K562 (cell line): ENCODE data around the gene KLHL28. TPM values are rescaled to one million over a fixed set of nuclear protein-coding genes. Genes with fewer than 3 reads are reported as not detected.

Experiments used
- ATAC-seq: fragments of 200-7000 bp; cut with Tn5 transposase; 3 replicates; pipeline ENCODE4 v1.9.1; 2020; ENCODE audit warnings: moderate library complexity
- BruUV-seq: library from RNA; stranded (reverse); fragments of 400-500 nt; replicated peaks from 2 replicates; lab custom pipeline; 2021; lab: Mats Ljungman, UMichigan
- CTCF ChIA-PET: fragments of 300-600 bp; formaldehyde crosslinking; extraction: SDS; loops from one replicate; lab custom pipeline; 2021; ENCODE audit warnings: low intra/inter-chr PET ratio; lab: Yijun Ruan, JAX
- POLR2A ChIA-PET: fragments of 300-600, 350-650 bp; sonication (Branson Sonifier 250); formaldehyde crosslinking; extraction: SDS; loops from one replicate; lab custom pipeline; 2021; ENCODE audit warnings: antibody characterized with exemption, inconsistent platforms; lab: Yijun Ruan, JAX
- DNase-seq, 4 experiments: peaks; one replicate each; pipeline versions ENCODE4 v3.0.0 to v3.0.0-alpha.2; 2011 to 2018; ENCODE audit warnings: low spot score in 3 of 4, mixed read lengths in 3 of 4; ENCODE audit errors: extremely low read depth in 1 of 4
- FAIRE-seq: peaks from 2 replicates; lab custom pipeline; 2011; peaks lifted over from hg19 to GRCh38; lab: Jason Lieb, UNC
- H2AFZ ChIP-seq: 2 replicates; pipeline ENCODE4 v1.6.0; 2011; ENCODE audit warnings: low read depth, low read length, control low read depth, inconsistent platforms
- H3K27ac ChIP-seq: fragments of 200-600 bp; 3 replicates; pipeline ENCODE4 v1.8.0; 2011; ENCODE audit warnings: low read depth, mild to moderate bottlenecking, control low read depth, inconsistent platforms, low read length, moderate library complexity, mixed read lengths; ENCODE audit errors: extremely low read depth
- H3K27me3 ChIP-seq, 2 experiments: fragments of 300-600 bp in 1 of 2; 2 replicates in 1 of 2; 3 replicates in 1 of 2; pipeline versions ENCODE4 v1.6.0 to v1.8.0; 2011; ENCODE audit warnings: inconsistent platforms in 2 of 2, low read length in 2 of 2, mild to moderate bottlenecking in 1 of 2, mixed read lengths in 1 of 2, moderate library complexity in 1 of 2; ENCODE audit not compliant: control insufficient read depth in 2 of 2, insufficient read depth in 2 of 2
- H3K36me3 ChIP-seq: fragments of 300-600 bp; 3 replicates; pipeline ENCODE4 v1.8.0; 2011; ENCODE audit warnings: mild to moderate bottlenecking, low read length, inconsistent platforms; ENCODE audit not compliant: control insufficient read depth, insufficient read depth
- H3K4me1 ChIP-seq, 2 experiments: fragments of 200-600 bp in 1 of 2; replicated peaks in 1 of 2; 2 replicates in 1 of 2; 3 replicates in 1 of 2; pipeline versions ENCODE4 v1.5.1 to v1.8.0; 2011; ENCODE audit warnings: inconsistent platforms in 2 of 2, low read length in 2 of 2, mild to moderate bottlenecking in 1 of 2, mixed read lengths in 1 of 2, moderate library complexity in 1 of 2; ENCODE audit not compliant: control insufficient read depth in 2 of 2, insufficient read depth in 2 of 2
- H3K4me2 ChIP-seq: 2 replicates; pipeline ENCODE4 v1.6.1; 2011; ENCODE audit warnings: low read length, control low read depth, inconsistent platforms, mixed read lengths; ENCODE audit not compliant: insufficient read depth
- H3K4me3 ChIP-seq: fragments of 200-600 bp; sonication (generic), shearing (Covaris generic); 2 replicates; pipeline ENCODE4 v1.5.1; 2016; ENCODE audit warnings: control low read depth, inconsistent platforms
- H3K79me2 ChIP-seq: fragments of 200-600 bp; 3 replicates; pipeline ENCODE4 v1.8.0; 2011; ENCODE audit warnings: low read length, inconsistent platforms; ENCODE audit not compliant: control insufficient read depth, insufficient read depth
- H3K9ac ChIP-seq, 2 experiments: 2 replicates each; pipeline versions ENCODE4 v1.6.0 to v1.6.1; 2011; ENCODE audit warnings: low read depth in 2 of 2, low read length in 2 of 2, control low read depth in 1 of 2, inconsistent platforms in 1 of 2, mild to moderate bottlenecking in 1 of 2, mixed read lengths in 1 of 2; ENCODE audit not compliant: insufficient read depth in 1 of 2
- H3K9me1 ChIP-seq: one replicate; pipeline ENCODE4 v1.6.0; 2011; ENCODE audit warnings: inconsistent platforms, mild to moderate bottlenecking, low read length, moderate library complexity; ENCODE audit not compliant: control insufficient read depth, insufficient read depth
- H3K9me3 ChIP-seq: replicated peaks from 2 replicates; pipeline ENCODE4 v1.5.1; 2011; ENCODE audit warnings: low read depth, low read length, inconsistent platforms; ENCODE audit not compliant: control insufficient read depth, insufficient read depth
- H4K20me1 ChIP-seq: replicated peaks from 2 replicates; pipeline ENCODE4 v1.6.1; 2011; ENCODE audit warnings: low read length, inconsistent platforms, mixed read lengths; ENCODE audit not compliant: control insufficient read depth, insufficient read depth
- ADNP ChIP-seq: fragments of 200-800 bp; sonication (Bioruptor generic); IDR thresholded peaks from 2 replicates; pipeline ENCODE4 v1.6.1; 2016; ENCODE audit warnings: missing genetic modification characterization, missing compliant biosample characterization
- CEBPB ChIP-seq: fragments of 450-650 bp; IDR thresholded peaks from 2 replicates; pipeline ENCODE4 v1.6.1; 2016; ENCODE audit warnings: missing genetic modification characterization, missing compliant biosample characterization
- CEBPG ChIP-seq, 3 experiments: fragments of 200-800 bp in 1 of 3; sonication (Bioruptor generic) in 1 of 3; sonication (generic) in 1 of 3; formaldehyde crosslinking in 1 of 3; IDR thresholded peaks in 2 of 3; conservative IDR thresholded peaks in 1 of 3; 2 replicates each; pipeline versions ENCODE4 v1.6.1 to v1.8.0; 2016 to 2022; ENCODE audit warnings: missing compliant biosample characterization in 2 of 3, missing genetic modification characterization in 2 of 3, mild to moderate bottlenecking in 1 of 3, missing genetic modification reagents in 1 of 3
- HBP1 ChIP-seq: fragments of 450-650 bp; formaldehyde crosslinking; IDR thresholded peaks from 2 replicates; pipeline ENCODE4 v1.4.0; 2022; ENCODE audit warnings: missing genetic modification characterization
- HDAC6 ChIP-seq: IDR thresholded peaks from 2 replicates; pipeline ENCODE4 v1.6.1; 2012; ENCODE audit warnings: low read depth, mild to moderate bottlenecking, control low read depth, inconsistent platforms, low read length, moderate library complexity
- ZC3H8 ChIP-seq: fragments of 450-650 bp; IDR thresholded peaks from 2 replicates; pipeline ENCODE4 v1.6.1; 2017
- WGBS: fragments of 100-300 bp; shearing (Covaris generic); methylation state at CpG from one replicate; pipeline ENCODE4 v1.1.6; 2016; ENCODE audit warnings: low coverage, mixed read lengths; ENCODE audit not compliant: insufficient coverage; ENCODE audit errors: missing lambda C conversion rate; 5-methylcytosine and 5-hydroxymethylcytosine counted together
- in situ Hi-C: fragments of 300-500 bp; cut with MboI; formaldehyde crosslinking; loops from 4 replicates; pipeline ENCODE4 v1.15.0; 2018; ENCODE audit warnings: inconsistent platforms, mixed read lengths
- intact Hi-C: fragments of 100-400 bp; cut with micrococcal nuclease; formaldehyde crosslinking; loops from 2 replicates; pipeline ENCODE4 v1.14.2; 2022
- polyA plus RNA-seq, 8 experiments: library from polyadenylated mRNA; depleted of rRNA in 4 of 8; stranded (reverse) in 5 of 8; unstranded in 3 of 8; fragments of >200 nt; fragmentation: Nextera tagmentation in 2 of 8; fragmentation: Illumina TruSeq in 1 of 8; extraction: Ambion mirVana in 2 of 8; extraction: Trizol in 1 of 8; gene quantifications; 2 replicates each; pipeline versions ENCODE4 v1.2.1 to v1.2.3, GENCODE V29; 2011 to 2014; ENCODE audit warnings: inconsistent platforms in 1 of 8, missing spikeins in 1 of 8
- total RNA-seq, 7 experiments: library from RNA; depleted of rRNA in 6 of 7; stranded (reverse); fragments of >200 nt in 6 of 7; fragmentation: Illumina TruSeq in 2 of 7; extraction: Trizol in 2 of 7; gene quantifications; 2 replicates each; pipeline versions ENCODE4 v1.2.1 to v1.2.3, GENCODE V29; 2011 to 2021; ENCODE audit warnings: low replicate concordance in 1 of 7

The KLHL28 gene
- total and polyA plus RNA-seq, 9 of the 15 experiments (the other 6 are each of a cell fraction or from before 2014, with no cell fraction given) = 1.1 to 7.5 (median 4.7) TPM

- TF ChIP-seq HDAC6 (no peak), HBP1 (CRISPR knock-in tag) (no peak), ZC3H8 (no peak)
Measured at GRCh38 chr14:44955528-44955927, 6.2 kb downstream of the KLHL28 start (continued).

- 90% methylated on average over 3 of the region's 3 CpGs for WGBS
- Histone ChIP-seq H3K4me2 (no peak overlapping the region), H3K36me3 (no peaks in the 10 kb centered on the region)
- BruUV-seq = no TSS peak
- no peak for ATAC-seq
- TF ChIP-seq ADNP (tag) = no peak
- peak; percentile 52 for TF ChIP-seq CEBPB
- no peak for TF ChIP-seq CEBPG (CRISPR knock-in tag; IDR thresholded peaks at IDR 0.05)
- 0 out of 4 replicates have a peak, but pooled peaks of 1 of the 2 experiments have one; percentile 39 for TF ChIP-seq CEBPG (tag; conservative IDR thresholded peaks at IDR 0.05 in 1 of 2, IDR thresholded peaks at IDR 0.05 in 1 of 2)
- TF ChIP-seq, all 486 proteins: peak for 2
- Histone ChIP-seq H3K79me2 (peaks cover 39% of the 10 kb centered on the region), H3K4me3 (no peak overlapping the region), H3K27ac (no peak overlapping the region), H3K9me3 (no peaks in the 10 kb centered on the region), H2AFZ (no peak overlapping the region), H3K9ac (no peak overlapping the region), H3K27me3 (no peaks in the 10 kb centered on the region), H4K20me1 (no peaks in the 10 kb centered on the region), H3K4me1 (no peaks in the 10 kb centered on the region), H3K9me1 (no peaks in the 10 kb centered on the region)
- intact Hi-C loops = no loop called here
- ChIA-PET CTCF (no interaction called here), POLR2A (no interaction called here)
- in situ Hi-C loops = no loop called here
- FAIRE-seq = no peak
- no peak for DNase-seq
Measured at GRCh38 chr14:44954750-44955149, 7.0 kb downstream of the KLHL28 start.
